HG02885 (cell line): ENCODE measurements around the gene URGCP.
"Not testable (repeated sequence)": the region's sequence is repeated elsewhere in the genome, so short reads cannot be mapped to it uniquely, and the experiment has no call there.

Experiments
- ATAC-seq: cut with Tn5 transposase; IDR thresholded peaks from one replicate; pipeline ENCODE4 v1.9.1; 2021; ENCODE audit warnings: mild to moderate bottlenecking; ENCODE audit not compliant: unreplicated experiment, poor library complexity

Gene URGCP

GRCh38 chr7:43922726-43923125 lies 16.3 kb upstream of the URGCP start:
- no peak for ATAC-seq

GRCh38 chr7:43921423-43921822 lies 15.0 kb upstream of the URGCP start:
- no peak for ATAC-seq

- no peak for ATAC-seq
Observed at GRCh38 chr7:43915907-43916306, 9.5 kb upstream of the URGCP start.

- no peak for ATAC-seq
Observed at GRCh38 chr7:43914795-43915194, 8.4 kb upstream of the URGCP start.

GRCh38 chr7:43905956-43906330 lies 453 bp downstream of the URGCP start:
- ATAC-seq: peak; percentile 40

GRCh38 chr7:43905209-43905946 lies 1.0 kb downstream of the URGCP start:
- ATAC-seq: no peak

- no peak for ATAC-seq
Observed at GRCh38 chr7:43904533-43905208, 1.7 kb downstream of the URGCP start.

- ATAC-seq: no peak
Observed at GRCh38 chr7:43902542-43903054, 3.8 kb downstream of the URGCP start.

- not testable (repeated sequence) for ATAC-seq
Observed at GRCh38 chr7:43898571-43898970, 7.8 kb downstream of the URGCP start.

GRCh38 chr7:43895847-43896415 lies 10.5 kb downstream of the URGCP start:
- no peak for ATAC-seq

- ATAC-seq: no peak
Observed at GRCh38 chr7:43891069-43891955, 15.1 kb downstream of the URGCP start.

- ATAC-seq: no peak
Observed at GRCh38 chr7:43890468-43890867, 15.9 kb downstream of the URGCP start.

GRCh38 chr7:43888993-43889945 lies 17.1 kb downstream of the URGCP start:
- no peak for ATAC-seq

GRCh38 chr7:43884617-43885016 lies 21.8 kb downstream of the URGCP start:
- ATAC-seq: no peak

GRCh38 chr7:43884209-43884608 lies 22.2 kb downstream of the URGCP start:
- ATAC-seq: no peak

GRCh38 chr7:43880596-43880995 lies 25.8 kb downstream of the URGCP start:
- ATAC-seq: no peak

- no peak for ATAC-seq
Observed at GRCh38 chr7:43879477-43879876, 26.9 kb downstream of the URGCP start.

GRCh38 chr7:43878867-43879266 lies 27.5 kb downstream of the URGCP start:
- no peak for ATAC-seq
